Trophoblast cell (in vitro differentiated cells and primary cell): Measurements from ENCODE around the gene USP17L19.
"Not testable (repeated sequence)": the region's sequence is repeated elsewhere in the genome, so short reads cannot be mapped to it uniquely, and the experiment has no call there.

ENCODE experiments used
- DNase-seq, 2 donors: peaks; one replicate each; pipeline ENCODE4 v3.0.0-alpha.2; 2016
- H2AFZ ChIP-seq: 2 replicates; pipeline ENCODE4 v1.6.1; 2013; ENCODE audit warnings: low read length, moderate library complexity, mild to moderate bottlenecking; ENCODE audit not compliant: insufficient read depth, poor library complexity
- H2AK5ac ChIP-seq: 2 replicates; pipeline ENCODE4 v1.6.1; 2013; ENCODE audit warnings: mild to moderate bottlenecking, low read length
- H2BK120ac ChIP-seq: 2 replicates; pipeline ENCODE4 v1.6.1; 2013; ENCODE audit warnings: low read length, mild to moderate bottlenecking, moderate library complexity; ENCODE audit not compliant: insufficient read depth, poor library complexity
- H2BK12ac ChIP-seq: 2 replicates; pipeline ENCODE4 v1.6.1; 2013; ENCODE audit warnings: mild to moderate bottlenecking, low read length, moderate library complexity
- H2BK5ac ChIP-seq: 2 replicates; pipeline ENCODE4 v1.6.1; 2013; ENCODE audit warnings: low read length, low read depth, moderate library complexity, mild to moderate bottlenecking; ENCODE audit not compliant: poor library complexity
- H3K14ac ChIP-seq: 2 replicates; pipeline ENCODE4 v1.6.1; 2013; ENCODE audit warnings: mild to moderate bottlenecking, low read length
- H3K18ac ChIP-seq: 2 replicates; pipeline ENCODE4 v1.6.1; 2013; ENCODE audit warnings: mild to moderate bottlenecking, low read length
- H3K23ac ChIP-seq: 2 replicates; pipeline ENCODE4 v1.6.1; 2013; ENCODE audit warnings: low read length
- H3K27ac ChIP-seq: 2 replicates; pipeline ENCODE4 v1.5.1; 2013; ENCODE audit warnings: low read depth, mild to moderate bottlenecking, inconsistent platforms, low read length, moderate library complexity
- H3K27me3 ChIP-seq: 2 replicates; pipeline ENCODE4 v1.6.1; 2013; ENCODE audit warnings: inconsistent platforms, mild to moderate bottlenecking, low read length, moderate library complexity; ENCODE audit not compliant: insufficient read depth
- H3K36me3 ChIP-seq, 2 experiments: 1 replicate in 1 of 2; 2 replicates in 1 of 2; pipeline ENCODE4 v1.6.1; 2013; ENCODE audit warnings: low read length in 2 of 2, mild to moderate bottlenecking in 2 of 2, moderate library complexity in 1 of 2; ENCODE audit not compliant: insufficient read depth in 2 of 2, control insufficient read depth in 1 of 2
- H3K4ac ChIP-seq: 2 replicates; pipeline ENCODE4 v1.6.1; 2013; ENCODE audit warnings: low read depth, mild to moderate bottlenecking, low read length, moderate library complexity
- H3K4me1 ChIP-seq, 2 experiments: 1 replicate in 1 of 2; 2 replicates in 1 of 2; pipeline ENCODE4 v1.6.1; 2013; ENCODE audit warnings: low read length in 2 of 2, mild to moderate bottlenecking in 2 of 2, moderate library complexity in 1 of 2; ENCODE audit not compliant: insufficient read depth in 2 of 2, control insufficient read depth in 1 of 2
- H3K4me2 ChIP-seq: 2 replicates; pipeline ENCODE4 v1.6.1; 2013; ENCODE audit warnings: inconsistent platforms, mild to moderate bottlenecking, low read length, moderate library complexity
- H3K4me3 ChIP-seq: 2 replicates; pipeline ENCODE4 v1.5.1; 2013; ENCODE audit warnings: mild to moderate bottlenecking, low read depth, low read length, inconsistent platforms
- H3K79me1 ChIP-seq: one replicate; pipeline ENCODE4 v1.6.1; 2013; ENCODE audit warnings: low read length
- H3K79me2 ChIP-seq: 2 replicates; pipeline ENCODE4 v1.6.1; 2013; ENCODE audit warnings: low read length, mild to moderate bottlenecking; ENCODE audit not compliant: control insufficient read depth, insufficient read depth, poor library complexity
- H3K9ac ChIP-seq: 2 replicates; pipeline ENCODE4 v1.6.1; 2013; ENCODE audit warnings: mild to moderate bottlenecking, low read length
- H3K9me3 ChIP-seq: 2 replicates; pipeline ENCODE4 v1.6.1; 2013; ENCODE audit warnings: low read depth, mild to moderate bottlenecking, control low read depth, inconsistent platforms, low read length; ENCODE audit not compliant: insufficient read depth
- H4K12ac ChIP-seq: 2 replicates; pipeline ENCODE4 v1.6.1; 2013; ENCODE audit warnings: low read depth, mild to moderate bottlenecking, low read length, moderate library complexity
- H4K8ac ChIP-seq: 2 replicates; pipeline ENCODE4 v1.6.1; 2013; ENCODE audit warnings: low read depth, mild to moderate bottlenecking, low read length, moderate library complexity
- H4K91ac ChIP-seq: one replicate; pipeline ENCODE4 v1.6.1; 2013; ENCODE audit warnings: low read depth, mild to moderate bottlenecking, low read length, moderate library complexity
- WGBS: extraction: QIAGEN DNeasy Blood & Tissue Kit; methylation state at CpG from one replicate; pipeline ENCODE4 v1.1.7; 2013; ENCODE audit warnings: missing lambda C conversion rate; ENCODE audit not compliant: insufficient read length, insufficient coverage; ENCODE audit errors: extremely low coverage; 5-methylcytosine and 5-hydroxymethylcytosine counted together

Gene USP17L19

DNA sequence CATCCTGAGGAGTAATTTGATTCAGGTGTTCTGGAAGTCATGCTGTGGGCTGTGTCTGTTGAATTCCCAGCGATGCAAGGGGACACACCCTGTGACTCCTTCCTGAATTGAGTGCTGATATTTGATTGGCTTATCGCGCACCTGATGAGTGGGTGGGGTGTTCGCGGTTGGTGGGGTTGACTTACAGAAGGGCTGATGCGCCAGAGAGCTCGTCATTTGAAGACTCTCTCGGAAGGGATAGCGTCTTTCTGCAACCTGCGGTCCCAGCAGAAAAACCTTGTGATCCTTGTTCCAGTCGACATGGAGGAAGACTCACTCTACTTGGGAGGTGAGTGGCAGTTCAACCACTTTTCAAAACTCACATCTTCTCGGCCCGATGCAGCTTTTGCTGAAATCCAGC lies 9.4 kb downstream of the USP17L19 start, which contains the start of gene USP17L21:
Gene USP17L21, plus strand, starts transcription at position 301 of the 400 bp plus-strand sequence. Its CDS starts 0 bp downstream, at position 301.
- H4K91ac ChIP-seq, result not testable (repeated sequence)

DNA sequence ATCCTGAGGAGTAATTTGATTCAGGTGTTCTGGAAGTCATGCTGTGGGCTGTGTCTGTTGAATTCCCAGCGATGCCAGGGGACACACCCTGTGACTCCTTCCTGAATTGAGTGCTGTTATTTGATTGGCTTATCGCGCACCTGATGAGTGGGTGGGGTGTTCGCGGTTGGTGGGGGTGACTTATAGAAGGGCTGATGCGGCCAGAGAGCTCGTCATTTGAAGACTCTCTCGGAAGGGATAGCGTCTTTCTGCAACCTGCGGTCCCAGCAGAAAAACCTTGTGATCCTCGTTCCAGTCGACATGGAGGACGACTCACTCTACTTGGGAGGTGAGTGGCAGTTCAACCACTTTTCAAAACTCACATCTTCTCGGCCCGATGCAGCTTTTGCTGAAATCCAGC lies 14.1 kb downstream of the USP17L19 start, which contains the start of gene USP17L22:
Gene USP17L22, plus strand, starts transcription at position 301 of the 400 bp plus-strand sequence. Its CDS starts 0 bp downstream, at position 301.
- not testable (repeated sequence) for H3K23ac ChIP-seq, H3K4me1 ChIP-seq, H4K8ac ChIP-seq, H3K9ac ChIP-seq, H3K36me3 ChIP-seq, H3K4ac ChIP-seq, H3K4me2 ChIP-seq, H3K27ac ChIP-seq, H3K4me3 ChIP-seq, H3K27me3 ChIP-seq, DNase-seq, H2AFZ ChIP-seq, H4K12ac ChIP-seq, H2BK120ac ChIP-seq, H2BK12ac ChIP-seq, H3K18ac ChIP-seq, H3K9me3 ChIP-seq, H2BK5ac ChIP-seq, H3K14ac ChIP-seq, H4K91ac ChIP-seq, H3K79me1 ChIP-seq, H2AK5ac ChIP-seq, H3K79me2 ChIP-seq
- no CpG with 5 or more reads among the region's 15 CpGs for WGBS

More for the DNA sequence above, 9.4 kb downstream of the USP17L19 start, which contains the start of gene USP17L21:
- H4K8ac ChIP-seq, H3K4ac ChIP-seq, H2AFZ ChIP-seq, H3K79me2 ChIP-seq, H3K23ac ChIP-seq, H3K4me2 ChIP-seq, H3K9me3 ChIP-seq, H2AK5ac ChIP-seq, DNase-seq, H2BK120ac ChIP-seq, H3K14ac ChIP-seq, H2BK5ac ChIP-seq, H3K36me3 ChIP-seq, H3K18ac ChIP-seq, H3K4me1 ChIP-seq, H3K4me3 ChIP-seq, H3K9ac ChIP-seq, H3K79me1 ChIP-seq, H3K27me3 ChIP-seq, H3K27ac ChIP-seq, H2BK12ac ChIP-seq, H4K12ac ChIP-seq: not testable (repeated sequence)
- WGBS, result no CpG with 5 or more reads among the region's 13 CpGs

DNA sequence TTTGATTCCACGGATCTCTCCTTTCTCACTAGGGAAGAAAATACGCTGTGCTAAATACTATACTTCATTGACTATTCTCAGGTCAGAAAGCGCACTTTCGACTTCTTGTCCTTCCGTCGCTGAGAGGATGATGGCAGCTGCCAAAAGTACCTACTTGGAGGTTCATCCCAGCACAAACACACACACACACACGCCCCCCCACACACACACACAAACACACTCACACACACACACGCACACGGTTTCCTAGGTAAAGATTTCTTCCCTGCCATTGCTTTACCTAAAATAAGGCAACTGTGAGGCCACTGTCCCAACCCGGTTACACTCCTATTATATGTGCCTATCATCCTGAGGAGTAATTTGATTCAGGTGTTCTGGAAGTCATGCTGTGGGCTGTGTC lies 18.5 kb downstream of the USP17L19 start:
- H3K14ac ChIP-seq, result not testable (repeated sequence)

More for the DNA sequence above, 18.5 kb downstream of the USP17L19 start:
- not testable (repeated sequence) for H4K12ac ChIP-seq, H3K4me3 ChIP-seq, H3K18ac ChIP-seq, H3K27ac ChIP-seq, H3K79me1 ChIP-seq, H2BK5ac ChIP-seq, H3K27me3 ChIP-seq, H3K79me2 ChIP-seq, H3K4me2 ChIP-seq, H2AFZ ChIP-seq, H3K4me1 ChIP-seq, H2AK5ac ChIP-seq, DNase-seq, H3K4ac ChIP-seq, H3K23ac ChIP-seq, H4K8ac ChIP-seq, H3K9ac ChIP-seq, H2BK120ac ChIP-seq, H4K91ac ChIP-seq, H3K9me3 ChIP-seq, H2BK12ac ChIP-seq, H3K36me3 ChIP-seq
- 100% methylated on average over 3 of the region's 10 CpGs for WGBS
